ENCODE results near the gene RPL7L1. TPM values are rescaled to one million over a fixed set of nuclear protein-coding genes. Genes with fewer than 3 reads are reported as not detected.

The RPL7L1 gene
- total RNA-seq, 4 donors from 2014 or later, result 61.1 to 106 (median 87.9) TPM

GRCh38 chr6:42928986-42929820 lies 49.8 kb downstream of the RPL7L1 start, which contains the start of gene CNPY3:
CNPY3 (plus strand) TSS chr6:42929480; CDS start chr6:42929571, 91 bp downstream.
- WGBS, 2 donors (ENCODE audit: low coverage in 1 of 2), result 0 to 1% methylated on average over 8 to 17 of the region's 63 CpGs
- ATAC-seq, result peak; percentile 96
- H3K27me3 ChIP-seq, result peaks cover 17% of the 10 kb centered on the region
- H3K4me1 ChIP-seq, result peaks cover 4 to 52% (median 11%) of the 10 kb centered on the region in 3 donors
- peak within 1 kb of the TSS; percentile 80 to 81 for H3K4me3 ChIP-seq
- TF ChIP-seq CTCF (IDR thresholded peaks at IDR 0.05) (no peak), POLR2AphosphoS5 (IDR thresholded peaks at IDR 0.05) (peak; percentile 57), POLR2A (IDR thresholded peaks at IDR 0.05) (peak; percentile 44 to 68), EP300 (IDR thresholded peaks at IDR 0.05) (no peak)
- peak within 1 kb of the TSS; percentile 73 to 95 (median 90) for H3K27ac ChIP-seq
- peaks cover 0 to 12% of the 10 kb centered on the region in 2 donors for H3K36me3 ChIP-seq
- no peaks in the 10 kb centered on the region for H3K9me3 ChIP-seq

- H3K36me3 ChIP-seq, result peaks cover 0 to 19% of the 10 kb centered on the region in 2 donors
- TF ChIP-seq POLR2A (IDR thresholded peaks at IDR 0.05) (no peak), CTCF (IDR thresholded peaks at IDR 0.05) (no peak), POLR2AphosphoS5 (IDR thresholded peaks at IDR 0.05) (no peak), EP300 (IDR thresholded peaks at IDR 0.05) (no peak)
- no peaks in the 10 kb centered on the region for H3K9me3 ChIP-seq
- peaks cover 4 to 52% (median 11%) of the 10 kb centered on the region in 3 donors for H3K4me1 ChIP-seq
- peak overlapping the region; percentile 80 to 81 for H3K4me3 ChIP-seq
- 0 to 2% methylated on average over 9 of the region's 16 CpGs for WGBS, 2 donors (ENCODE audit: low coverage in 1 of 2)
- peaks cover 10% of the 10 kb centered on the region for H3K27me3 ChIP-seq
- peak overlapping the region; percentile 73 to 95 (median 90) for H3K27ac ChIP-seq
- peak; percentile 6 for ATAC-seq
Measured at GRCh38 chr6:42929821-42930360, 50.5 kb downstream of the RPL7L1 start.

- TF ChIP-seq POLR2AphosphoS5 (IDR thresholded peaks at IDR 0.05) (no peak), POLR2A (IDR thresholded peaks at IDR 0.05) (no peak), EP300 (IDR thresholded peaks at IDR 0.05) (no peak), CTCF (IDR thresholded peaks at IDR 0.05) (no peak)
- Histone ChIP-seq H3K4me1 (peaks cover 4 to 52% (median 11%) of the 10 kb centered on the region in 3 donors), H3K4me3 (no peak overlapping the region), H3K27ac (peak overlapping the region in 3 of 4 donors; percentile 28 to 95 (median 34)), H3K27me3 (no peaks in the 10 kb centered on the region), H3K36me3 (peaks cover 0 to 44% of the 10 kb centered on the region in 2 donors), H3K9me3 (no peaks in the 10 kb centered on the region)
- no peak for ATAC-seq
- WGBS, 2 donors (ENCODE audit: low coverage in 1 of 2), result 67 to 92% methylated on average over 2 to 3 of the region's 3 CpGs
Measured at GRCh38 chr6:42932412-42932811, 53.0 kb downstream of the RPL7L1 start.

- TF ChIP-seq POLR2A (IDR thresholded peaks at IDR 0.05) (no peak), EP300 (IDR thresholded peaks at IDR 0.05) (no peak)
- Histone ChIP-seq H3K27ac (peak overlapping the region in 2 of 4 donors; percentile 3 to 17), H3K27me3 (no peaks in the 10 kb centered on the region), H3K4me1 (peaks cover 4 to 46% (median 11%) of the 10 kb centered on the region in 3 donors), H3K36me3 (peaks cover 0 to 52% of the 10 kb centered on the region in 2 donors), H3K9me3 (no peaks in the 10 kb centered on the region), H3K4me3 (no peak overlapping the region)
- 50 to 60% methylated on average over 2 to 3 of the region's 3 CpGs for WGBS, 2 donors (ENCODE audit: low coverage in 1 of 2)
- ATAC-seq, result no peak
Measured at GRCh38 chr6:42933205-42933604, 53.8 kb downstream of the RPL7L1 start.

GRCh38 chr6:42935322-42935721 lies 55.9 kb downstream of the RPL7L1 start:
- Histone ChIP-seq H3K27ac (no peak overlapping the region), H3K4me1 (peaks cover 4 to 34% (median 11%) of the 10 kb centered on the region in 3 donors), H3K9me3 (no peaks in the 10 kb centered on the region), H3K36me3 (peaks cover 0 to 73% of the 10 kb centered on the region in 2 donors), H3K27me3 (no peaks in the 10 kb centered on the region), H3K4me3 (no peak overlapping the region)
- ATAC-seq, result no peak
- TF ChIP-seq EP300 (IDR thresholded peaks at IDR 0.05) (no peak), CTCF (IDR thresholded peaks at IDR 0.05) (no peak), POLR2AphosphoS5 (IDR thresholded peaks at IDR 0.05) (no peak), POLR2A (IDR thresholded peaks at IDR 0.05) (no peak)
- 52% methylated on average over 6 of the region's 7 CpGs; no CpG with 5 or more reads in 1 of the 2 donors for WGBS, 2 donors (ENCODE audit: low coverage in 1 of 2)
